ENCODE measurements around the gene SEC61A2. TPM values are rescaled to one million over a fixed set of nuclear protein-coding genes. Genes with fewer than 3 reads are reported as not detected.

The SEC61A2 gene
- total and polyA plus RNA-seq, 11 donors: 5.5 to 17.0 (median 9.2) TPM

GRCh38 chr10:12144538-12144937, 15.1 kb downstream of the SEC61A2 start:
- DNase-seq (no peak), ATAC-seq (no peak)
- intact Hi-C loops (cut with DNase I): no loop called here
- peaks cover 0 to 80% (median 45%) of the 10 kb centered on the region in 9 donors for H3K36me3 ChIP-seq
- no peak for TF ChIP-seq POLR2A (IDR thresholded peaks at IDR 0.05)
- no peaks in the 10 kb centered on the region for H3K4me1 ChIP-seq
- no peaks in the 10 kb centered on the region for H3K27me3 ChIP-seq
- no peaks in the 10 kb centered on the region for H3K9me3 ChIP-seq
- no peak overlapping the region for H3K4me3 ChIP-seq
- WGBS, 4 donors: 95 to 98% (median 97%) methylated on average over 3 of the region's 3 CpGs
- H3K27ac ChIP-seq: no peak overlapping the region

- ATAC-seq: no peak
- Histone ChIP-seq H3K9me3 (no peaks in the 10 kb centered on the region), H3K27ac (no peak overlapping the region), H3K36me3 (peaks cover 0 to 76% (median 31%) of the 10 kb centered on the region in 9 donors), H3K27me3 (no peaks in the 10 kb centered on the region), H3K4me1 (no peaks in the 10 kb centered on the region), H3K4me3 (no peak overlapping the region)
- intact Hi-C loops (cut with DNase I): no loop called here
- 78 to 98% (median 84%) methylated on average over 4 of the region's 4 CpGs for WGBS, 4 donors
- DNase-seq: no peak
- TF ChIP-seq CTCF (IDR thresholded peaks at IDR 0.05) (no peak), POLR2A (IDR thresholded peaks at IDR 0.05) (no peak)
Observed at GRCh38 chr10:12150163-12150562, 20.7 kb downstream of the SEC61A2 start.

GRCh38 chr10:12154516-12154915, 25.0 kb downstream of the SEC61A2 start:
- 93 to 95% (median 94%) methylated on average over 6 of the region's 6 CpGs for WGBS, 4 donors
- TF ChIP-seq CTCF (IDR thresholded peaks at IDR 0.05): no peak
- TF ChIP-seq POLR2A (IDR thresholded peaks at IDR 0.05): no peak
- H3K36me3 ChIP-seq: peaks cover 0 to 81% (median 55%) of the 10 kb centered on the region in 9 donors
- intact Hi-C loops (cut with DNase I): no loop called here
- no peaks in the 10 kb centered on the region for H3K4me1 ChIP-seq
- H3K4me3 ChIP-seq: no peak overlapping the region
- DNase-seq: no peak
- no peaks in the 10 kb centered on the region for H3K9me3 ChIP-seq
- no peak overlapping the region for H3K27ac ChIP-seq
- no peaks in the 10 kb centered on the region for H3K27me3 ChIP-seq
- no peak for ATAC-seq

- H3K36me3 ChIP-seq: peaks cover 0 to 85% (median 64%) of the 10 kb centered on the region in 9 donors
- no peaks in the 10 kb centered on the region for H3K9me3 ChIP-seq
- DNase-seq (no peak), ATAC-seq (no peak)
- WGBS, 4 donors: 92 to 95% (median 93%) methylated on average over 14 of the region's 14 CpGs
- no peaks in the 10 kb centered on the region for H3K4me1 ChIP-seq
- H3K27me3 ChIP-seq: no peaks in the 10 kb centered on the region
- no peak for TF ChIP-seq POLR2A (IDR thresholded peaks at IDR 0.05)
- TF ChIP-seq CTCF (IDR thresholded peaks at IDR 0.05): no peak
- intact Hi-C loops (cut with DNase I): no loop called here
- H3K4me3 ChIP-seq: no peak overlapping the region
- H3K27ac ChIP-seq: no peak overlapping the region
Observed at GRCh38 chr10:12156367-12157123, 27.1 kb downstream of the SEC61A2 start.

- Histone ChIP-seq H3K36me3 (peaks cover 0 to 89% (median 74%) of the 10 kb centered on the region in 9 donors), H3K9me3 (no peaks in the 10 kb centered on the region), H3K27ac (no peak overlapping the region), H3K27me3 (no peaks in the 10 kb centered on the region), H3K4me1 (no peaks in the 10 kb centered on the region), H3K4me3 (no peak overlapping the region)
- ATAC-seq: no peak
- DNase-seq: no peak
- TF ChIP-seq CTCF (IDR thresholded peaks at IDR 0.05) (no peak), POLR2A (IDR thresholded peaks at IDR 0.05) (no peak)
- intact Hi-C loops (cut with DNase I): no loop called here
- WGBS, 4 donors: 94% methylated on average over 3 of the region's 3 CpGs
Observed at GRCh38 chr10:12158111-12158510, 28.6 kb downstream of the SEC61A2 start.

Measured in heart left ventricle (tissue), 16 donors.